NCI-H748 (cell line): ENCODE data around the gene PPP2R2D.
"Not testable (repeated sequence)": the region's sequence is repeated elsewhere in the genome, so short reads cannot be mapped to it uniquely, and the experiment has no call there.

ENCODE experiments used
- DNase-seq: peaks from one replicate; lab custom pipeline; 2025; ENCODE audit not compliant: unreplicated experiment; lab: John Stamatoyannopoulos, UW

The PPP2R2D gene

GRCh38 chr10:131866673-131867072 is 34.1 kb upstream of the PPP2R2D start:
- DNase-seq: no peak

- no peak for DNase-seq
Measured at GRCh38 chr10:131868436-131868835, 32.4 kb upstream of the PPP2R2D start.

GRCh38 chr10:131869344-131869743 is 31.5 kb upstream of the PPP2R2D start:
- DNase-seq: no peak

- DNase-seq: no peak
Measured at GRCh38 chr10:131870411-131870810, 30.4 kb upstream of the PPP2R2D start.

GRCh38 chr10:131870831-131871672 is 29.8 kb upstream of the PPP2R2D start:
- no peak for DNase-seq

- DNase-seq: no peak
Measured at GRCh38 chr10:131871673-131872005, 29.2 kb upstream of the PPP2R2D start.

- no peak for DNase-seq
Measured at GRCh38 chr10:131872011-131872826, 28.6 kb upstream of the PPP2R2D start.

- no peak for DNase-seq
Measured at GRCh38 chr10:131872827-131873375, 27.9 kb upstream of the PPP2R2D start.

- peak; percentile 89 for DNase-seq
Measured at GRCh38 chr10:131874991-131875451, 25.8 kb upstream of the PPP2R2D start.

GRCh38 chr10:131875501-131875900 is 25.3 kb upstream of the PPP2R2D start:
- no peak for DNase-seq

GRCh38 chr10:131876017-131876416 is 24.8 kb upstream of the PPP2R2D start:
- DNase-seq: no peak

- DNase-seq: no peak
Measured at GRCh38 chr10:131876508-131876907, 24.3 kb upstream of the PPP2R2D start.

- DNase-seq: no peak
Measured at GRCh38 chr10:131880016-131880590, 20.7 kb upstream of the PPP2R2D start.

GRCh38 chr10:131881104-131881880 is 19.5 kb upstream of the PPP2R2D start:
- DNase-seq: no peak

- no peak for DNase-seq
Measured at GRCh38 chr10:131882151-131882550, 18.7 kb upstream of the PPP2R2D start.

GRCh38 chr10:131882590-131883451 is 18.0 kb upstream of the PPP2R2D start:
- DNase-seq: no peak

GRCh38 chr10:131883621-131884393 is 17.0 kb upstream of the PPP2R2D start:
- not testable (repeated sequence) for DNase-seq

- no peak for DNase-seq
Measured at GRCh38 chr10:131885391-131886165, 15.2 kb upstream of the PPP2R2D start.
